ENCODE data around the gene GLDN. TPM values are rescaled to one million over a fixed set of nuclear protein-coding genes. Genes with fewer than 3 reads are reported as not detected.

GLDN gene
- total and polyA plus RNA-seq, 2 experiments from 2014 or later = 0.32 to 1.2 TPM

DNA sequence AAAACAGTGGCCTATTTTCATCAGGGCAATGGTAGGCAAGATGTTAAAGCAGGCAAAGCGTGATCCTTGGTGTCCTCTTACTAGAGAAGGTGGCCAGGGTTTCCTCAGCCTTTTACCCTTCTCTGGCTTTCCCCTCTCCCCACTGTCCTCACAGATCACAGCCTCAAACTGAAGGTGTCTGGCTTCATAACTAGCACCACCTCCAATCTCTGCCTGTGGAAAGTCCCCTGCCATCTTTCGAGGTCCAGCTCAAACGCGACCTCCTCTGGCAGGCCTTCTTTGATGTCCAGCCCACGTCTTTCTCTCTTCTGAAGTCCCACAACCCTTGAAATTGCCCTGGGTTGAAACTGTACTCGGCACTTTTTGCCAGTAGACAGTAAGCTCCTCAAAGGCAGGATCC is 39.0 kb upstream of the GLDN start:
- Histone ChIP-seq H3K9me2 (ENCODE audit: insufficient read depth) (peaks cover 5% of the 10 kb centered on the region; the same call in 1 of the 2 replicates), H3K4me3 (no peak overlapping the region), H3K79me2 (replicated peaks; ENCODE audit: insufficient read depth) (no peaks in the 10 kb centered on the region), H3F3A (replicated peaks; ENCODE audit: low read depth) (no peaks in the 10 kb centered on the region), H2AFZ (no peak overlapping the region), H3K27me3 (ENCODE audit: insufficient read depth) (no peaks in the 10 kb centered on the region), H3K27ac (ENCODE audit: low read depth) (no peak overlapping the region), H3K4me2 (no peak overlapping the region), H3K36me3 (ENCODE audit: insufficient read depth) (no peaks in the 10 kb centered on the region), H4K20me1 (replicated peaks; ENCODE audit: insufficient read depth) (no peaks in the 10 kb centered on the region), H3K4me1 (ENCODE audit: insufficient read depth) (no peaks in the 10 kb centered on the region)
- Mint-ChIP-seq H3K27ac (no peak overlapping the region), H3K27me3 (ENCODE audit: insufficient read depth, low read depth, poor library complexity) (no peaks in the 10 kb centered on the region), H3K9me3 (no peaks in the 10 kb centered on the region), H3K4me1 (no peaks in the 10 kb centered on the region), H3K36me3 (ENCODE audit: low read depth) (no peaks in the 10 kb centered on the region), H3K4me3 (no peak overlapping the region)
- TF ChIP-seq JUNB (IDR thresholded peaks at IDR 0.05; ENCODE audit: unreplicated experiment) (no peak), ETS1 (IDR thresholded peaks at IDR 0.05) (no peak), ZNF462 (CRISPR knock-in tag; IDR thresholded peaks at IDR 0.05) (no peak), CTCF (conservative IDR thresholded peaks at IDR 0.05; ENCODE audit: low read depth in 2 of 2) (no peak), CREB1 (CRISPR knock-in tag; IDR thresholded peaks at IDR 0.05; ENCODE audit: low read depth) (no peak), EZH2phosphoT487 (IDR thresholded peaks at IDR 0.05; ENCODE audit: unreplicated experiment) (no peak), EZH2 (IDR thresholded peaks at IDR 0.05; ENCODE audit: low read depth, unreplicated experiment) (no peak), ZNF114 (CRISPR knock-in tag; IDR thresholded peaks at IDR 0.05) (no peak), NANOG (IDR thresholded peaks at IDR 0.05; ENCODE audit: borderline replicate concordance) (no peak), REST (IDR thresholded peaks at IDR 0.05; ENCODE audit: unreplicated experiment) (no peak), STAT1 (IDR thresholded peaks at IDR 0.05; ENCODE audit: unreplicated experiment) (no peak), POLR2AphosphoS5 (IDR thresholded peaks at IDR 0.05; ENCODE audit: low read depth) (no peak), ZNF331 (CRISPR knock-in tag; IDR thresholded peaks at IDR 0.05; ENCODE audit: low read depth) (no peak)
- ATAC-seq = no peak
- DNase-seq (ENCODE audit: low spot score) = no peak

Measured in GM23338 (cell line).